A673 (cell line): Measurements from ENCODE around the gene MFAP4. TPM values are rescaled to one million over a fixed set of nuclear protein-coding genes. Genes with fewer than 3 reads are reported as not detected.
A peak's percentile ranks its signal among the peaks of the same experiment; 100 is the strongest.

ENCODE experiments used
- BruUV-seq: library from RNA; stranded (reverse); fragments of 400-500 nt; replicated peaks from 2 replicates; lab custom pipeline; 2021; lab: Mats Ljungman, UMichigan
- CTCF ChIA-PET: fragments of 300-600 bp; sonication (Branson Sonifier 250); formaldehyde crosslinking; loops from one replicate; lab custom pipeline; 2022; ENCODE audit warnings: antibody characterized with exemption; lab: Charles Lee
- POLR2A ChIA-PET: fragments of 300-600 bp; sonication (Branson Sonifier 250); formaldehyde crosslinking; loops from one replicate; lab custom pipeline; 2022; ENCODE audit warnings: antibody characterized with exemption; ENCODE audit not compliant: low non-redundant PET; lab: Charles Lee
- DNase-seq: peaks from one replicate; pipeline ENCODE4 v3.0.0-alpha.2; 2015; ENCODE audit warnings: low spot score
- H3K27ac ChIP-seq: fragments of 200-600 bp; sonication (generic); 2 replicates; pipeline ENCODE4 v1.5.1; 2016; ENCODE audit warnings: mixed run types, low read depth, mild to moderate bottlenecking, mixed read lengths, antibody characterized with exemption, low read length; ENCODE audit not compliant: poor library complexity, severe bottlenecking
- H3K27me3 ChIP-seq: fragments of 200-600 bp; sonication (generic); replicated peaks from 2 replicates; pipeline ENCODE4 v1.6.1; 2017; ENCODE audit warnings: mixed run types, low read depth, mild to moderate bottlenecking, mixed read lengths, antibody characterized with exemption, low read length; ENCODE audit not compliant: insufficient read depth, poor library complexity
- H3K36me3 ChIP-seq: fragments of 200-600 bp; sonication (generic); 2 replicates; pipeline ENCODE4 v1.6.1; 2016; ENCODE audit warnings: mixed run types, mild to moderate bottlenecking, mixed read lengths, antibody characterized with exemption, low read length; ENCODE audit not compliant: insufficient read depth, poor library complexity, severe bottlenecking
- H3K4me1 ChIP-seq: fragments of 200-600 bp; sonication (generic); 2 replicates; pipeline ENCODE4 v1.6.1; 2017; ENCODE audit warnings: mixed run types, mild to moderate bottlenecking, mixed read lengths, antibody characterized with exemption, low read length; ENCODE audit not compliant: insufficient read depth, poor library complexity, severe bottlenecking
- H3K4me3 ChIP-seq: fragments of 200-600 bp; sonication (generic); 2 replicates; pipeline ENCODE4 v1.5.1; 2016; ENCODE audit warnings: low read depth, mixed run types, mild to moderate bottlenecking, mixed read lengths, low read length; ENCODE audit not compliant: poor library complexity, severe bottlenecking
- H3K9me3 ChIP-seq: fragments of 200-600 bp; sonication (generic); 2 replicates; pipeline ENCODE4 v1.6.1; 2016; ENCODE audit warnings: mixed run types, low read depth, mild to moderate bottlenecking, mixed read lengths, antibody characterized with exemption, low read length; ENCODE audit not compliant: poor library complexity, severe bottlenecking
- EZH2 ChIP-seq: fragments of 200-600 bp; sonication (generic); IDR thresholded peaks from 2 replicates; pipeline ENCODE4 v1.6.1; 2017; ENCODE audit warnings: borderline replicate concordance, low read depth, mild to moderate bottlenecking, mixed read lengths, antibody characterized with exemption, low read length; ENCODE audit not compliant: poor library complexity, severe bottlenecking
- intact Hi-C: fragments of 100-400 bp; cut with micrococcal nuclease; formaldehyde crosslinking; loops from one replicate; pipeline ENCODE4 v1.10.0; 2022; ENCODE audit not compliant: unreplicated experiment
- total RNA-seq: library from RNA; stranded (reverse); gene quantifications from 2 replicates; pipeline ENCODE4 v1.2.3, GENCODE V29; 2021
- TF ChIP-seq, protein P1 (sequence below): fragments of 300-800, 200-600 bp; sonication (generic); conservative IDR thresholded peaks from 2 replicates; pipeline ENCODE4 v1.5.1; 2017; ENCODE audit warnings: low read depth, mild to moderate bottlenecking, antibody characterized with exemption, low read length, moderate library complexity, mixed read lengths

Gene MFAP4
- total RNA-seq, 1 experiment from 2014 or later = 60.9 TPM

GRCh38 chr17:19378416-19379360, 8.3 kb downstream of the MFAP4 start, which contains the start of gene MAPK7:
MAPK7 (plus strand) TSS chr17:19378498; CDS start chr17:19378901, 403 bp downstream.
- Histone ChIP-seq H3K27me3 (no peaks in the 10 kb centered on the region), H3K27ac (peak within 1 kb of the TSS; percentile 94), H3K9me3 (no peaks in the 10 kb centered on the region), H3K4me3 (peak within 1 kb of the TSS; percentile 68), H3K36me3 (peaks cover 40% of the 10 kb centered on the region), H3K4me1 (peaks cover 7% of the 10 kb centered on the region)
- ChIA-PET CTCF (interaction anchor here (1.1 to 1.7 kb wide), 2 partner anchors 16 to 68 kb away, joined by 7 to 18 read pairs; partner anchors contain the start of gene B9D1), POLR2A (interaction anchor here (1.7 kb wide), 1 partner anchor 8 kb away, joined by 8 read pairs; the partner anchor contains the start of gene MFAP4)
- intact Hi-C loops = loop anchor here (5.0 kb wide), 1 partner anchor 69 kb away; no protein-coding TSS in a partner anchor
- TF ChIP-seq, protein P1, sequence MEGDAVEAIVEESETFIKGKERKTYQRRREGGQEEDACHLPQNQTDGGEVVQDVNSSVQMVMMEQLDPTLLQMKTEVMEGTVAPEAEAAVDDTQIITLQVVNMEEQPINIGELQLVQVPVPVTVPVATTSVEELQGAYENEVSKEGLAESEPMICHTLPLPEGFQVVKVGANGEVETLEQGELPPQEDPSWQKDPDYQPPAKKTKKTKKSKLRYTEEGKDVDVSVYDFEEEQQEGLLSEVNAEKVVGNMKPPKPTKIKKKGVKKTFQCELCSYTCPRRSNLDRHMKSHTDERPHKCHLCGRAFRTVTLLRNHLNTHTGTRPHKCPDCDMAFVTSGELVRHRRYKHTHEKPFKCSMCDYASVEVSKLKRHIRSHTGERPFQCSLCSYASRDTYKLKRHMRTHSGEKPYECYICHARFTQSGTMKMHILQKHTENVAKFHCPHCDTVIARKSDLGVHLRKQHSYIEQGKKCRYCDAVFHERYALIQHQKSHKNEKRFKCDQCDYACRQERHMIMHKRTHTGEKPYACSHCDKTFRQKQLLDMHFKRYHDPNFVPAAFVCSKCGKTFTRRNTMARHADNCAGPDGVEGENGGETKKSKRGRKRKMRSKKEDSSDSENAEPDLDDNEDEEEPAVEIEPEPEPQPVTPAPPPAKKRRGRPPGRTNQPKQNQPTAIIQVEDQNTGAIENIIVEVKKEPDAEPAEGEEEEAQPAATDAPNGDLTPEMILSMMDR = no peak
- no peak for TF ChIP-seq EZH2
- no peak for DNase-seq
- BruUV-seq = no TSS peak

DNA sequence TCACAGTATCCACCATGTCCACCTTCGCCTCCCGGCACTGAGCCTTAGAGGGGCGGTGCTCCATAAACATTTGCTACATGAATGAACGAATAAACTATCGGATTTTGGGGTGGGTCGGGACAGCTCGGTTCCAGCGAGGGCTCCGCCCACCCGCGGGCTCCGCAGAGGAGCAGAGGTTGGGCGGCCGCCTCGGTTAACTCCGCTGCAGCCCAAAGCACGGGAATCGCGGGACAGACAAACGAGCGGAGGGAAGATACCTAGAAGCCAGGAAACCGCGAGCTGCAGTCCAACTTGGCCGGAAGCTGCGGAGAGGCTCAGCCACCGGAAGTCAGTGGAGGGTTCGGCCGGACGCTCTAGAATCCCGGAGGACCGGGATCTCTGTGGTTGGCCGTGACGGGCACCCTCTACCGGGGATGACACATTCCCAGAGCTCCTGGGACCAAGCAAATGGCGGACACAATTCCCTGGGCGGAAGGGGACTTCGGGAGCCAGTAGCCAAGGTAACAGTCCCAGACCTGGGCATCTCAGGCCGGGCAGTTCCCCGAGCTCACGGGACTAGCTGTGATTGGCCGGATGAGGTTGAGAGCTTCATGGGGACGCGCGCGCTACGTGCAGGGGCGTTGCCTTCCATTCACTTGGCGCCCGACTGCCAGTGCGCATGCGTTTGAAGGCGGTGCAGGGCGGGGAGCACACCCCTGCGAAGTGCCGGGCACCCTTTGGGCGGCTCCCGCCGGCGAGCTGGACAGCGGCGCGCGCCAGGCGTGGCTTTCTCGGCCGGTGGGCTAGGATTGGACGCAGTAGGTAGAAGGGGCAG, 9.2 kb downstream of the MFAP4 start:
- no TSS peak for BruUV-seq

More for the DNA sequence above, 9.2 kb downstream of the MFAP4 start:
- peak overlapping the region; percentile 68 for H3K4me3 ChIP-seq
- no peaks in the 10 kb centered on the region for H3K27me3 ChIP-seq
- peaks cover 31% of the 10 kb centered on the region for H3K36me3 ChIP-seq
- no peak for TF ChIP-seq EZH2
- TF ChIP-seq, protein P1 = no peak
- peaks cover 4% of the 10 kb centered on the region for H3K4me1 ChIP-seq
- H3K9me3 ChIP-seq = no peaks in the 10 kb centered on the region
- H3K27ac ChIP-seq = peak overlapping the region; percentile 94
- POLR2A ChIA-PET = interaction anchor here (0.6 to 1.7 kb wide), 2 partner anchors 9 to 69 kb away, joined by 4 to 8 read pairs; partner anchors contain the start of gene MFAP4
- DNase-seq = peak; percentile 99
- CTCF ChIA-PET = interaction anchor here (1.1 to 1.7 kb wide), 2 partner anchors 15 to 69 kb away, joined by 7 to 18 read pairs; partner anchors contain the start of gene B9D1
- intact Hi-C loops = loop anchor here (5.0 kb wide), 1 partner anchor 69 kb away; no protein-coding TSS in a partner anchor
